H9 (cell line): ENCODE data around the gene GFI1. TPM values are rescaled to one million over a fixed set of nuclear protein-coding genes. Genes with fewer than 3 reads are reported as not detected.

Source experiments
- DNase-seq: peaks from one replicate; pipeline ENCODE4 v3.0.0-alpha.2; 2017
- H2AFZ ChIP-seq: one replicate; pipeline ENCODE4 v1.6.1; 2013; ENCODE audit warnings: mild to moderate bottlenecking, low read length, control low read depth, moderate library complexity
- H2AK5ac ChIP-seq: 2 replicates; pipeline ENCODE4 v1.6.1; 2013; ENCODE audit warnings: low read length, control low read depth, mixed read lengths; ENCODE audit not compliant: insufficient read length
- H2BK120ac ChIP-seq: one replicate; pipeline ENCODE4 v1.6.1; 2013; ENCODE audit warnings: low read depth, mild to moderate bottlenecking, low read length, control low read depth, inconsistent platforms; ENCODE audit not compliant: poor library complexity, severe bottlenecking
- H2BK12ac ChIP-seq: 2 replicates; pipeline ENCODE4 v1.6.1; 2013; ENCODE audit warnings: low read length, control low read depth, mixed read lengths, low read depth; ENCODE audit not compliant: insufficient read length
- H2BK15ac ChIP-seq: 2 replicates; pipeline ENCODE4 v1.6.1; 2013; ENCODE audit warnings: low read depth, low read length, control low read depth
- H2BK20ac ChIP-seq: one replicate; pipeline ENCODE4 v1.6.1; 2013; ENCODE audit warnings: low read depth, mild to moderate bottlenecking, low read length, control low read depth, inconsistent platforms; ENCODE audit not compliant: poor library complexity, severe bottlenecking
- H2BK5ac ChIP-seq: 2 replicates; pipeline ENCODE4 v1.6.1; 2013; ENCODE audit warnings: low read length, control low read depth, mixed read lengths; ENCODE audit not compliant: insufficient read length
- H3K14ac ChIP-seq: 2 replicates; pipeline ENCODE4 v1.6.1; 2013; ENCODE audit warnings: low read length, control low read depth; ENCODE audit not compliant: insufficient read depth
- H3K18ac ChIP-seq: 2 replicates; pipeline ENCODE4 v1.6.1; 2013; ENCODE audit warnings: low read depth, mild to moderate bottlenecking, mixed read lengths, low read length, control low read depth; ENCODE audit not compliant: insufficient read length
- H3K23ac ChIP-seq: 2 replicates; pipeline ENCODE4 v1.6.1; 2013; ENCODE audit warnings: low read length, control low read depth, mixed read lengths, low read depth; ENCODE audit not compliant: insufficient read length
- H3K23me2 ChIP-seq: 2 replicates; pipeline ENCODE4 v1.6.1; 2013; ENCODE audit warnings: low read depth, mild to moderate bottlenecking, mixed read lengths, low read length, control low read depth; ENCODE audit not compliant: insufficient read length, poor library complexity, severe bottlenecking
- H3K27ac ChIP-seq: 2 replicates; pipeline ENCODE4 v1.5.1; 2013; ENCODE audit warnings: low read length, control low read depth, mixed read lengths, low read depth; ENCODE audit not compliant: insufficient read length
- H3K27me3 ChIP-seq: 2 replicates; pipeline ENCODE4 v1.6.1; 2013; ENCODE audit warnings: low read length, control low read depth, inconsistent platforms; ENCODE audit not compliant: insufficient read depth
- H3K4ac ChIP-seq: 2 replicates; pipeline ENCODE4 v1.6.1; 2013; ENCODE audit warnings: low read depth, mild to moderate bottlenecking, control low read depth, inconsistent platforms, low read length, moderate library complexity
- H3K4me1 ChIP-seq: 2 replicates; pipeline ENCODE4 v1.6.1; 2013; ENCODE audit warnings: low read length, control low read depth, inconsistent platforms; ENCODE audit not compliant: insufficient read depth
- H3K4me2 ChIP-seq: 2 replicates; pipeline ENCODE4 v1.6.1; 2013; ENCODE audit warnings: low read length, control low read depth, mixed read lengths; ENCODE audit not compliant: insufficient read length, insufficient read depth
- H3K56ac ChIP-seq: 2 replicates; pipeline ENCODE4 v1.6.1; 2013; ENCODE audit warnings: low read depth, mild to moderate bottlenecking, mixed read lengths, low read length, control low read depth; ENCODE audit not compliant: insufficient read length
- H3K79me1 ChIP-seq: 2 replicates; pipeline ENCODE4 v1.6.1; 2013; ENCODE audit warnings: low read depth, mild to moderate bottlenecking, moderate library complexity, low read length, control low read depth, inconsistent platforms; ENCODE audit not compliant: insufficient read depth, poor library complexity, severe bottlenecking
- H3K79me2 ChIP-seq: 2 replicates; pipeline ENCODE4 v1.6.1; 2013; ENCODE audit warnings: low read length, control low read depth, inconsistent platforms; ENCODE audit not compliant: insufficient read depth
- H3K9ac ChIP-seq: 2 replicates; pipeline ENCODE4 v1.6.1; 2013; ENCODE audit warnings: low read length, control low read depth, mixed read lengths; ENCODE audit not compliant: insufficient read length; ENCODE audit errors: extremely low read depth
- H3K9me3 ChIP-seq: one replicate; pipeline ENCODE4 v1.6.1; 2013; ENCODE audit warnings: low read depth, low read length, inconsistent platforms; ENCODE audit not compliant: control insufficient read depth
- H3T11ph ChIP-seq: one replicate; pipeline ENCODE4 v1.6.1; 2013; ENCODE audit warnings: mild to moderate bottlenecking, low read length, control low read depth, inconsistent platforms
- H4K20me1 ChIP-seq: one replicate; pipeline ENCODE4 v1.6.1; 2013; ENCODE audit not compliant: control insufficient read depth, insufficient read length, insufficient read depth
- H4K5ac ChIP-seq: 2 replicates; pipeline ENCODE4 v1.6.1; 2013; ENCODE audit warnings: low read depth, mild to moderate bottlenecking, mixed read lengths, low read length, control low read depth; ENCODE audit not compliant: insufficient read length
- H4K8ac ChIP-seq: replicated peaks from 2 replicates; pipeline ENCODE4 v1.6.1; 2013; ENCODE audit warnings: low read length, control low read depth, mixed read lengths, low read depth; ENCODE audit not compliant: insufficient read length
- H4K91ac ChIP-seq: 2 replicates; pipeline ENCODE4 v1.6.1; 2013; ENCODE audit warnings: low read depth, mild to moderate bottlenecking, moderate library complexity, mixed read lengths, low read length, control low read depth; ENCODE audit not compliant: insufficient read length
- H3K27ac Mint-ChIP-seq, 3 experiments: 2 replicates in 2 of 3; 3 replicates in 1 of 3; pipeline ENCODE4 v1.8.0; 2020 to 2021; ENCODE audit warnings: mixed read lengths in 3 of 3, mild to moderate bottlenecking in 1 of 3, moderate library complexity in 1 of 3
- H3K27me3 Mint-ChIP-seq: 2 replicates; pipeline ENCODE4 v1.8.0; 2021; ENCODE audit warnings: low read depth, mild to moderate bottlenecking, moderate library complexity, mixed read lengths
- H3K36me3 Mint-ChIP-seq, 3 experiments: 2 replicates in 2 of 3; 3 replicates in 1 of 3; pipeline ENCODE4 v1.8.0; 2020 to 2021; ENCODE audit warnings: low read depth in 3 of 3, mixed read lengths in 3 of 3; ENCODE audit not compliant: insufficient read depth in 1 of 3
- H3K4me1 Mint-ChIP-seq, 2 experiments: 2 replicates each; pipeline ENCODE4 v1.8.0; 2020; ENCODE audit warnings: mixed read lengths in 2 of 2
- H3K4me3 Mint-ChIP-seq, 2 experiments: 2 replicates in 1 of 2; 3 replicates in 1 of 2; pipeline ENCODE4 v1.8.0; 2020 to 2021; ENCODE audit warnings: mild to moderate bottlenecking in 2 of 2, mixed read lengths in 2 of 2, moderate library complexity in 1 of 2
- H3K9me3 Mint-ChIP-seq, 2 experiments: 2 replicates in 1 of 2; 3 replicates in 1 of 2; pipeline ENCODE4 v1.8.0; 2020; ENCODE audit warnings: mild to moderate bottlenecking in 2 of 2, mixed read lengths in 2 of 2, moderate library complexity in 1 of 2
- WGBS: extraction: QIAGEN DNeasy Blood & Tissue Kit; methylation state at CpG from one replicate; pipeline ENCODE4 v1.1.7; 2013; ENCODE audit warnings: missing lambda C conversion rate, low lambda C conversion rate, mixed read lengths; ENCODE audit not compliant: insufficient read length; ENCODE audit errors: extremely low coverage; 5-methylcytosine and 5-hydroxymethylcytosine counted together
- total RNA-seq: library from RNA; stranded (reverse); gene quantifications from 2 replicates; pipeline ENCODE4 v1.2.1, GENCODE V29; 2021
- TF ChIP-seq, protein P1 (sequence below): fragments of 200-600 bp; sonication (generic); conservative IDR thresholded peaks from 3 replicates; pipeline ENCODE4 v1.8.0; 2021; ENCODE audit warnings: antibody characterized with exemption, mild to moderate bottlenecking

Gene GFI1
- total RNA-seq, 1 experiment from 2014 or later: 0.11 TPM

DNA sequence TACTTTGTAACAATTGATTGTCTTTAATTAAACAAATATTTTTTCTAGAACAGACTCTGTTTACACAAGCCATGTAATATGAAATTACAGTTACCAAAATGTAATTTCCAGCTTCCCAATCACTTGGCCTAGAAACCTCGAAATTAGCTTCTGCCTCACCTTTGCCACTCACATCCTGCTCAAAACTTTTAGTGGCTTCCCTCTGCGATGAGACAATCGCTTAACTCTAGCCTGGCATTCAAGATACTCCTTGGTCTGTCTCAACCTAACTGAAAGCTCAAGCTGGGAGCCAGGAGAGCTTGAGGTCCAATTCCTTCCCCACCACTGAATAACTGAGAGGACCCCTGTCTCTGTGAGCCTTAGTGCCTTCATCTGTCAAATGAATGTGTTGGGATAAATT is 42.8 kb downstream of the GFI1 start:
- Histone ChIP-seq H3K9ac (no peak overlapping the region), H3K4me2 (no peak overlapping the region)
- no CpG with 5 or more reads among the region's 3 CpGs for WGBS

More for the DNA sequence above, 42.8 kb downstream of the GFI1 start:
- DNase-seq: no peak
- Mint-ChIP-seq H3K4me1 (peaks cover 18% of the 10 kb centered on the region in 2 experiments), H3K27me3 (no peaks in the 10 kb centered on the region), H3K9me3 (no peaks in the 10 kb centered on the region), H3K36me3 (no peaks in the 10 kb centered on the region), H3K4me3 (no peak overlapping the region), H3K27ac (no peak overlapping the region; a peak in 1 of 7 replicates)
- Histone ChIP-seq H3K4ac (no peak overlapping the region), H3K79me1 (no peaks in the 10 kb centered on the region), H4K8ac (no peak overlapping the region), H2BK12ac (no peak overlapping the region), H3K27me3 (no peaks in the 10 kb centered on the region), H4K91ac (no peak overlapping the region), H2BK15ac (no peak overlapping the region), H3K27ac (no peak overlapping the region), H2BK120ac (no peak overlapping the region), H3K79me2 (no peaks in the 10 kb centered on the region), H3K18ac (no peak overlapping the region), H3K9me3 (no peaks in the 10 kb centered on the region), H3K56ac (no peak overlapping the region), H4K5ac (no peak overlapping the region), H3K14ac (no peak overlapping the region), H2AK5ac (no peak overlapping the region), H3K23ac (no peak overlapping the region), H3K4me1 (no peaks in the 10 kb centered on the region), H4K20me1 (no peaks in the 10 kb centered on the region), H2AFZ (no peak overlapping the region), H2BK20ac (no peak overlapping the region), H2BK5ac (no peak overlapping the region), H3K23me2 (no peaks in the 10 kb centered on the region), H3T11ph (no peak overlapping the region)
- TF ChIP-seq, protein P1, sequence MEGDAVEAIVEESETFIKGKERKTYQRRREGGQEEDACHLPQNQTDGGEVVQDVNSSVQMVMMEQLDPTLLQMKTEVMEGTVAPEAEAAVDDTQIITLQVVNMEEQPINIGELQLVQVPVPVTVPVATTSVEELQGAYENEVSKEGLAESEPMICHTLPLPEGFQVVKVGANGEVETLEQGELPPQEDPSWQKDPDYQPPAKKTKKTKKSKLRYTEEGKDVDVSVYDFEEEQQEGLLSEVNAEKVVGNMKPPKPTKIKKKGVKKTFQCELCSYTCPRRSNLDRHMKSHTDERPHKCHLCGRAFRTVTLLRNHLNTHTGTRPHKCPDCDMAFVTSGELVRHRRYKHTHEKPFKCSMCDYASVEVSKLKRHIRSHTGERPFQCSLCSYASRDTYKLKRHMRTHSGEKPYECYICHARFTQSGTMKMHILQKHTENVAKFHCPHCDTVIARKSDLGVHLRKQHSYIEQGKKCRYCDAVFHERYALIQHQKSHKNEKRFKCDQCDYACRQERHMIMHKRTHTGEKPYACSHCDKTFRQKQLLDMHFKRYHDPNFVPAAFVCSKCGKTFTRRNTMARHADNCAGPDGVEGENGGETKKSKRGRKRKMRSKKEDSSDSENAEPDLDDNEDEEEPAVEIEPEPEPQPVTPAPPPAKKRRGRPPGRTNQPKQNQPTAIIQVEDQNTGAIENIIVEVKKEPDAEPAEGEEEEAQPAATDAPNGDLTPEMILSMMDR: no peak
